GM23338 (cell line): ENCODE measurements around the gene GSTM1.
"Not testable (repeated sequence)": the region's sequence is repeated elsewhere in the genome, so short reads cannot be mapped to it uniquely, and the experiment has no call there.

ENCODE experiments used
- CTCF ChIP-seq, 2 experiments: fragments of 200-600 bp in 1 of 2; sonication (generic) in 1 of 2; conservative IDR thresholded peaks; 2 replicates each; pipeline versions ENCODE4 v1.5.1 to v1.6.1; 2016 to 2017; ENCODE audit warnings: antibody characterized with exemption in 2 of 2, low read depth in 2 of 2, mild to moderate bottlenecking in 2 of 2, moderate library complexity in 1 of 2
- EZH2 ChIP-seq: fragments of 200-600 bp; sonication (generic); IDR thresholded peaks from one replicate; pipeline ENCODE4 v1.8.0; 2017; ENCODE audit warnings: antibody characterized with exemption, mild to moderate bottlenecking, low read depth; ENCODE audit not compliant: unreplicated experiment
- EZH2phosphoT487 ChIP-seq: fragments of 200-600 bp; sonication (generic); IDR thresholded peaks from one replicate; pipeline ENCODE4 v1.8.1; 2018; ENCODE audit warnings: antibody characterized with exemption; ENCODE audit not compliant: unreplicated experiment
- JUNB ChIP-seq: IDR thresholded peaks from one replicate; pipeline ENCODE4 v1.6.1; 2016; ENCODE audit warnings: antibody characterized with exemption; ENCODE audit not compliant: unreplicated experiment
- POLR2AphosphoS5 ChIP-seq: IDR thresholded peaks from 2 replicates; pipeline ENCODE4 v1.6.1; 2016; ENCODE audit warnings: antibody characterized with exemption, low read depth
- REST ChIP-seq: IDR thresholded peaks from one replicate; pipeline ENCODE4 v1.6.1; 2018; ENCODE audit warnings: antibody characterized with exemption; ENCODE audit not compliant: unreplicated experiment
- ZNF331 ChIP-seq: fragments of 250-450 bp; sonication (Bioruptor Pico); IDR thresholded peaks from 2 replicates; pipeline ENCODE4 v1.5.0; 2020; ENCODE audit warnings: low read depth, mild to moderate bottlenecking, moderate library complexity

GRCh38 chr1:109685399-109685798, 2.2 kb upstream of the GSTM1 start:
- not testable (repeated sequence) for TF ChIP-seq POLR2AphosphoS5; EZH2; CTCF (conservative IDR thresholded peaks at IDR 0.05; ENCODE audit: low read depth in 2 of 2); EZH2phosphoT487; JUNB; REST; ZNF331 (CRISPR knock-in tag)
